GM12865 (cell line): Measurements from ENCODE around the gene AP2A2.

ENCODE experiments used
- DNase-seq: peaks from one replicate; pipeline ENCODE4 v3.0.0; 2010; ENCODE audit warnings: low read depth
- H3K4me3 ChIP-seq: 2 replicates; pipeline ENCODE4 v1.5.1; 2011; ENCODE audit warnings: mild to moderate bottlenecking, low read depth, low read length, control low read depth
- CTCF ChIP-seq: IDR thresholded peaks from 2 replicates; pipeline ENCODE4 v1.5.1; 2011; ENCODE audit warnings: low read length, control low read depth, low read depth, inconsistent platforms; ENCODE audit not compliant: insufficient read depth; ENCODE audit errors: missing control alignments

AP2A2 gene

GRCh38 chr11:951507-951906 lies 25.8 kb downstream of the AP2A2 start:
- no peak overlapping the region for H3K4me3 ChIP-seq
- TF ChIP-seq CTCF, result no peak
- DNase-seq, result no peak

- DNase-seq, result no peak
- no peak for TF ChIP-seq CTCF
- no peak overlapping the region for H3K4me3 ChIP-seq
Measured at GRCh38 chr11:952406-953385, 27.0 kb downstream of the AP2A2 start.

DNA sequence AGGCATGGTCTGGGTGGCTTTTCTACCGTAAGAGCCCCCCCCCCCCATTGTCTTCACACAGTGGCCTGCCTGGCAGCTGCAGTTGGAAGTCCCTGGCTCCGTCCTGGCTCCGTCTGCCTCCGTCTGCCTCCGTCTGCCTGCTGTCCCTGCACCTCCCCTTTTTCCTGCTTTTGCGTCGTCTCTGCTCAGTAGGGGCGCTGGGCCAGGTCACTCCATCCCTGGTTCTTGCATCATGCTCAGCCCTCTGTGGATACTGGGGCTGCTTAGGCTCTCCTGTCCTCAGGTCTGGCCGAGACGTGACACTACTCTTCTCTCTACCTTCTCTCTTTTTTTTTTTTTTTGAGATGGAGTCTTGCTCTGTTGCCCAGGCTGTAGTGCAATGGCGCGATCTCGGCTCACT lies 27.8 kb downstream of the AP2A2 start:
- TF ChIP-seq CTCF, result no peak
- DNase-seq, result no peak
- no peak overlapping the region for H3K4me3 ChIP-seq

DNA sequence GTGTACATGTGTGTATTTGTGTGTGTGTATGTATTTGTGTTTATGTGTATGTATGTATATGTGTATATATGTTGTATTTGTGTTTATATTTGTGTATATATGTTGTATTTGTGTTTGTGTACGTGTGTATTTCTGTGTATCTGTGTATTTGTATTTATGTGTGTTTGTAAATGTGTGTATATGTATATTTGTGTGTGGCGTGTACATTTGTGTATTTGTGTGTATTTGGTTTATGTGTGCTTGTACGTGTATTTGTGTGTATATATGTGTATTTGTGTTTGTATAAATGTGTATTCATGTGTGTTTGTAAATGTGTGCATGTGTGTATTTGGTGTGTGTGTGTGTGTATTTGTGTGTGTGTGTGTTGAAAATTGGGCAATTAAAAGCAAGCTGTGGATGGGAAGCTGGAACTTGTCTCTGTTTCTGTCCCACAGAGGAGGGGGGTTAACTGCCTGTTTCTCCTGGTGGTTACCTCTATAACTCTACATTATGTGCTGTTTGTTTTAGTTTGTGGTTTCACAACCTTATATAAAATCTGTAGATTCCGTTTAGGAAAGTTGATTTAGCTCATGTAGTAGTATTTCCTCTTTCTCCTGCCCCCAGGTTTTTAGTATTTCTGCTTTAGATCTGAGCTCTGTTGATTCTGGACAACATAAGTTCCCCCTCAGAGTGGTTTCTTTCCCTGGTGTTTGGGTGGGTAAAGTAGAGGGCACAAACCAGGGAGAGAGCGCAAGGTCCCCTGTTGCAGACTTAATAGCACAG lies 28.9 kb downstream of the AP2A2 start:
- DNase-seq, result no peak
- no peak for TF ChIP-seq CTCF
- H3K4me3 ChIP-seq, result no peak overlapping the region

GRCh38 chr11:955154-956063 lies 29.7 kb downstream of the AP2A2 start:
- no peak for TF ChIP-seq CTCF
- DNase-seq, result no peak
- no peak overlapping the region for H3K4me3 ChIP-seq

- no peak for TF ChIP-seq CTCF
- no peak for DNase-seq
- no peak overlapping the region for H3K4me3 ChIP-seq
Measured at GRCh38 chr11:957212-957920, 31.7 kb downstream of the AP2A2 start.
